ENCODE data around the gene PCAT7. TPM values are rescaled to one million over a fixed set of nuclear protein-coding genes. Genes with fewer than 3 reads are reported as not detected.
"Not testable (repeated sequence)": the region's sequence is repeated elsewhere in the genome, so short reads cannot be mapped to it uniquely, and the experiment has no call there.

Gene PCAT7
- polyA plus RNA-seq, 1 donor: 0.84 TPM

DNA sequence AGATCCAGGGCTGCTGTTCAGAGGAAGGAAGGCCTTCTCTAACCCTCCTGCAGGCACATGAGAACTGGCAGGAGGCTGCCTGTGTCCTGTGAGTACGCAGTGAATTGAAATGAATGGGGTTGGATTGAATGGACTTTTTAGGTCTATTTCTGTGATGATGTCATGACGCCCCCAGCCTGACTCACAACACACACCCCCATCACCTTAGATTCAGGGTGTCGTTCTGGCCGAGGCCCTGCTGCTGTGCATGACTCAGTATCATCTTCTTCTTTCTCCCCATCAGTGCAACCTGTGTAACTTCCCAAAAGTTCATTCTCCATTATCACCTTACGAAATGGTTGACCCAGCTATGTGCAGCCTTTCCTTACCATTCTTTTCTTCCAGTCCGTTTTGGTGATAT is 5.4 kb downstream of the PCAT7 start:
- H3K27me3 ChIP-seq (ENCODE audit: control insufficient read depth, insufficient read depth, low read length): no peaks in the 10 kb centered on the region

DNA sequence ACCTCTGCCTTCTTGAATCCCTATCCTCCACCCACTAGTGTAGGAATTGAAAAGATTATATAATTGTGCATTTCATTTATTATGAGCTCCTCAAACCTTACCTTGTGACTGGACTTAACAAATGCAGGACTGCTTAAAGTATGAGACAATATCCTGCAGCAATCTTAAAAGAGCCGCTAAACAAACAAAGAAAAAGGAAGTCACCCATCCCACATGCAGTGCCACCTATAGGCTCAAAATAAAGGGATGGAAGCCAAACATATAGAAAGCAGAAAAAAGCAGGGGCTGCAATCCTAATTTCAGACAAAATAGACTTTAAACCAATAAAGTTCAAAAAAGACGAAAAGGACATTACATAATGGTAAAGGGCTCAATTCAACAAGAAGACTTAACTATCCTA is 8.7 kb downstream of the PCAT7 start:
- Histone ChIP-seq H3K27me3 (ENCODE audit: control insufficient read depth, insufficient read depth, low read length) (no peaks in the 10 kb centered on the region), H3K27ac (ENCODE audit: low read length) (no peak overlapping the region), H3K36me3 (ENCODE audit: control insufficient read depth, insufficient read depth, low read length) (no peaks in the 10 kb centered on the region), H3K9me3 (ENCODE audit: control insufficient read depth, low read depth, low read length) (no peaks in the 10 kb centered on the region), H3K4me3 (ENCODE audit: low read length) (no peak overlapping the region), H3K4me1 (ENCODE audit: control insufficient read depth, insufficient read depth, low read length) (no peaks in the 10 kb centered on the region)
- DNase-seq: no peak
- WGBS (ENCODE audit: insufficient coverage, low lambda C conversion rate): 50% methylated on average over 1 of the region's 2 CpGs

More for the DNA sequence above, 5.4 kb downstream of the PCAT7 start:
- DNase-seq: no peak
- no peak overlapping the region for H3K27ac ChIP-seq (ENCODE audit: low read length)
- no peaks in the 10 kb centered on the region for H3K36me3 ChIP-seq (ENCODE audit: control insufficient read depth, insufficient read depth, low read length)
- H3K4me1 ChIP-seq (ENCODE audit: control insufficient read depth, insufficient read depth, low read length): no peaks in the 10 kb centered on the region
- H3K4me3 ChIP-seq (ENCODE audit: low read length): no peak overlapping the region
- WGBS (ENCODE audit: insufficient coverage, low lambda C conversion rate): 97% methylated on average over 5 of the region's 6 CpGs
- H3K9me3 ChIP-seq (ENCODE audit: control insufficient read depth, low read depth, low read length): no peaks in the 10 kb centered on the region

- H3K36me3 ChIP-seq (ENCODE audit: control insufficient read depth, insufficient read depth, low read length); H3K4me3 ChIP-seq (ENCODE audit: low read length); H3K9me3 ChIP-seq (ENCODE audit: control insufficient read depth, low read depth, low read length); H3K4me1 ChIP-seq (ENCODE audit: control insufficient read depth, insufficient read depth, low read length); H3K27ac ChIP-seq (ENCODE audit: low read length); DNase-seq; H3K27me3 ChIP-seq (ENCODE audit: control insufficient read depth, insufficient read depth, low read length): not testable (repeated sequence)
- no CpG with 5 or more reads among the region's 3 CpGs for WGBS (ENCODE audit: insufficient coverage, low lambda C conversion rate)
Observed at GRCh38 chr9:94564279-94564678, 9.4 kb downstream of the PCAT7 start.

DNA sequence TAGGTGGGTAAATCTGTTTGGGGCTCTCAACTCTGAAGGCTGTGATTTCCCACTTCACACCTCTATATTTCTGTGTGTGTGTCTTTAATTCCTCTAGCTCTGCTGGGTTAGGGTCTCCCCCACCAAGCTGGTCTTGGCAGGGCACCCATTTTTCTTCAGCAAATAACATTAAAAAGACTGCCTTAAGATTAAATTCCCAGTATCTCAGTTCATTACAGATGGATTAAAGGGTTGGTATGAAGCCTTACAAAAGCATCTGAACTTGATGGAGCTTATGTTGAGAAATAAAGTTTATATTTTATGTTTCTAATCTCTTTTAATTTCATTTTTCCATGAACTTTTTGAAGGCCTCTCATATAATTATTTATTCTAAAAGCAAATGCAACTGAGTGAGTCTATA is 11.7 kb downstream of the PCAT7 start:
- Histone ChIP-seq H3K9me3 (ENCODE audit: control insufficient read depth, low read depth, low read length) (no peaks in the 10 kb centered on the region), H3K4me3 (ENCODE audit: low read length) (no peak overlapping the region), H3K27me3 (ENCODE audit: control insufficient read depth, insufficient read depth, low read length) (no peaks in the 10 kb centered on the region), H3K4me1 (ENCODE audit: control insufficient read depth, insufficient read depth, low read length) (no peaks in the 10 kb centered on the region), H3K27ac (ENCODE audit: low read length) (no peak overlapping the region), H3K36me3 (ENCODE audit: control insufficient read depth, insufficient read depth, low read length) (no peaks in the 10 kb centered on the region)
- DNase-seq: no peak

- Histone ChIP-seq H3K36me3 (ENCODE audit: control insufficient read depth, insufficient read depth, low read length) (no peaks in the 10 kb centered on the region), H3K27me3 (ENCODE audit: control insufficient read depth, insufficient read depth, low read length) (no peaks in the 10 kb centered on the region), H3K4me1 (ENCODE audit: control insufficient read depth, insufficient read depth, low read length) (no peaks in the 10 kb centered on the region), H3K4me3 (ENCODE audit: low read length) (no peak overlapping the region), H3K9me3 (ENCODE audit: control insufficient read depth, low read depth, low read length) (no peaks in the 10 kb centered on the region), H3K27ac (ENCODE audit: low read length) (no peak overlapping the region)
- DNase-seq: no peak
- WGBS (ENCODE audit: insufficient coverage, low lambda C conversion rate): no CpG with 5 or more reads among the region's 2 CpGs
Observed at GRCh38 chr9:94567271-94567670, 12.4 kb downstream of the PCAT7 start.

DNA sequence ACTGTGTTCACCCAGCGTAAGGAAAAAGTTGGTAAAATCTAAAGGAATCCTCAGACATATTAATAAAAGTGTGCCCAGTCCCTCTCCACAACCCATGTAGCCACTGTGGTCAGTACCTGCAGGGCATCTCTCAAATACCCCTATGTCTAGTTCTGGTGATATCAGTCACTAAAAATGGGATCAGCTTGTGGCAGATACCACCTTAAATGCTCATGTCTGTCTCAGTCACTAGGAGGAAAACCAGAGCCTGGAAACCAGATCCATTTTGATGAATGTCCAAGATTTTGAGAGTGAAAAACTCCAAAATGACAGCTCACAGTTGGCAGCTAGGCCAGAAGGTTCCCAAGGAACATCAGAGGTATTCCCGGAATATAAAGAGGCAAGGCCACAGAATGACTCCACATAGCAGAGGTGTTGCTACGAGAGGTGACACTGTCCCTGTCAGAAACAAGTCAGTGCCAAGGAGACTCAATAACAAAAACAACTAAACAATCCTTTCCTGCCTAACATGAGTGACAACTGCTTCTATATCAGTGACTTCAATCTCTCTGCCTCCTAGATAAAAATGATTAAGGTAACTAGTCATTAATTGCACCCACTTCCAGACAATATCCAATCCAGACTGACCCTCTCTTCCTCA is 13.5 kb downstream of the PCAT7 start:
- no peak overlapping the region for H3K27ac ChIP-seq (ENCODE audit: low read length)
- no peak for DNase-seq
- no peaks in the 10 kb centered on the region for H3K36me3 ChIP-seq (ENCODE audit: control insufficient read depth, insufficient read depth, low read length)
- no peak overlapping the region for H3K4me3 ChIP-seq (ENCODE audit: low read length)
- no CpG with 5 or more reads among the region's 3 CpGs for WGBS (ENCODE audit: insufficient coverage, low lambda C conversion rate)
- no peaks in the 10 kb centered on the region for H3K27me3 ChIP-seq (ENCODE audit: control insufficient read depth, insufficient read depth, low read length)
- H3K4me1 ChIP-seq (ENCODE audit: control insufficient read depth, insufficient read depth, low read length): no peaks in the 10 kb centered on the region
- no peaks in the 10 kb centered on the region for H3K9me3 ChIP-seq (ENCODE audit: control insufficient read depth, low read depth, low read length)

DNA sequence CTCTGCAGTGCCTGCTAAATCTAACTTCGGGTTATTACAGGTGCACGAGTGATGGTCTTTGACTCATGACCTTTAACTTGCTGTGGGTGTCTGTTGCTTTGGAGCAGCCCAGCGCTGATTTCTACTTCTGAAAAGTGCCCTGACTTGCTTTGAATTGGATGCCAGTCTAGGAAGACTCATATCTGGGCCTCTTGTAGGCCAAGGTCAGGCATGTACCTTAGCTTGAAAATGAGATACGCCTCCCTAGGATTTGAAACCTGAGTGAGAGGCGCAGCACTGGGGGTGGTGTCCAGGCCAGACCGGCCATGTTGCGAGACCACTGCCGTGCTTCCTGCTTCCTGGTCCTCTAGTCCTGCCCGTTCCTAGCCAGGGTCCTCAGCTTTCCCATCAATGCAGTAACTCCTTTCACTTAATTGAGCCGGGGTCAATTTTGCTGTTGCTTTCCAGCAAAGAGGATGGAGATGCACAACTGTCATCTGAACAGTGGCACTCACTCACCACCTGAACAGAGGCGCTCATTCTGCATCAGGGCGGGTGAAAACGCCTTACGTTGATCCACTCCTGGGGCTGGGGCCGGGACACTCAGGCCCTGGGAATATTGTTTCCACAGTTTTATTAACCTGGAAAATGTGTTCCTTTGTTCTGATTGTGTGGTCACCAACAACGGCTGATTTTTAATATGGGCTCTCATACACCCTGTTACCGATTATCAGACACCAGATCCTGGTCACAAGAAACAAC is 14.3 kb downstream of the PCAT7 start:
- Histone ChIP-seq H3K9me3 (ENCODE audit: control insufficient read depth, low read depth, low read length) (no peaks in the 10 kb centered on the region), H3K27me3 (ENCODE audit: control insufficient read depth, insufficient read depth, low read length) (no peaks in the 10 kb centered on the region), H3K4me3 (ENCODE audit: low read length) (no peak overlapping the region), H3K27ac (ENCODE audit: low read length) (no peak overlapping the region), H3K36me3 (ENCODE audit: control insufficient read depth, insufficient read depth, low read length) (no peaks in the 10 kb centered on the region), H3K4me1 (ENCODE audit: control insufficient read depth, insufficient read depth, low read length) (no peaks in the 10 kb centered on the region)
- DNase-seq: no peak
- WGBS (ENCODE audit: insufficient coverage, low lambda C conversion rate): no CpG with 5 or more reads among the region's 17 CpGs

- no peak overlapping the region for H3K27ac ChIP-seq (ENCODE audit: low read length)
- no peak for DNase-seq
- WGBS (ENCODE audit: insufficient coverage, low lambda C conversion rate): no CpG with 5 or more reads among the region's 2 CpGs
Observed at GRCh38 chr9:94576131-94576530, 21.2 kb downstream of the PCAT7 start.

DNA sequence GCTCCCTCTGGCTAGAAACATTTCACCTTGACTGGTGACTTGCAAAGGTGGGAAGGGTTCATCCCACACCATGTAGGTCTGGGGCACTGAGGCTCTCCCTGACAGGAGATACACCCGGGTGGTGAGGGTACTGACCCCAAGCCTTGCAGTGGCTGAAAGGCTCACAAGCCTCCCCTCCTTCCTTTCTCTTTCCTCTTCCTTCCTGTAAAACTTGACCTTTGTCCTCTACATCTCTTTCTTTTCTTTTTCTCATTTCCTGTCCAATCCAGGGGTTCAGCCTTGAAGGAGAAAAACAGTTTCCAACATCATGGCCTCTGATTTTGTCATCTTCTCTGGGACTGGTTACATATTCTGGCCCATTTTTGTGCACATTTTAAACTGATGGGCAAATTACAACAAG is 22.2 kb downstream of the PCAT7 start:
- no CpG with 5 or more reads among the region's 1 CpG for WGBS (ENCODE audit: insufficient coverage, low lambda C conversion rate)
- DNase-seq: peak in 1 of 2 donors; percentile 48
- peaks cover 5% of the 10 kb centered on the region for H3K4me1 ChIP-seq (ENCODE audit: control insufficient read depth, insufficient read depth, low read length)

More at GRCh38 chr9:94576131-94576530, 21.2 kb downstream of the PCAT7 start:
- no peaks in the 10 kb centered on the region for H3K9me3 ChIP-seq (ENCODE audit: control insufficient read depth, low read depth, low read length)
- H3K4me1 ChIP-seq (ENCODE audit: control insufficient read depth, insufficient read depth, low read length): peaks cover 5% of the 10 kb centered on the region
- no peak overlapping the region for H3K4me3 ChIP-seq (ENCODE audit: low read length)
- no peaks in the 10 kb centered on the region for H3K36me3 ChIP-seq (ENCODE audit: control insufficient read depth, insufficient read depth, low read length)
- H3K27me3 ChIP-seq (ENCODE audit: control insufficient read depth, insufficient read depth, low read length): no peaks in the 10 kb centered on the region

DNA sequence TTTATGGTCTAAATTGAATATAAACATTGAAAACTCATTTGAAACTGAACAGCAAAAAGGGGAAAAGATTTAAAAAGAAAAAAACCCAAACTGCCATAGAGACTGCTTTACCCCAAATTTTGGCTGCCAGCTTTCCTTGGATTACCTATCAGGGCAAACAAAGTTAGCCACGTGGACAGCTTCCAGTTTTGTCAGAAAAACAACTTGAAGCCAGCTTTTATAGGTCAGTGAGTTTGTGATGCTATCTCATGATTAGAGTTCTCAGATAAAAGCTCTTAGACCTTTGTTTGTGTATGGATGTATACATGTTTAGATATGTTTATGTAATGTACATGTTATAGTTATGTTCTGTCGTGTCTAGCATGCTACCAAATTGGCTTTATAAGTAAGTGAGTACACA is 22.7 kb downstream of the PCAT7 start:
- H3K27ac ChIP-seq (ENCODE audit: low read length): no peak overlapping the region
- H3K4me3 ChIP-seq (ENCODE audit: low read length): no peak overlapping the region
- no peaks in the 10 kb centered on the region for H3K27me3 ChIP-seq (ENCODE audit: control insufficient read depth, insufficient read depth, low read length)
- no peak for DNase-seq
- H3K36me3 ChIP-seq (ENCODE audit: control insufficient read depth, insufficient read depth, low read length): no peaks in the 10 kb centered on the region
- no peaks in the 10 kb centered on the region for H3K9me3 ChIP-seq (ENCODE audit: control insufficient read depth, low read depth, low read length)
- H3K4me1 ChIP-seq (ENCODE audit: control insufficient read depth, insufficient read depth, low read length): peaks cover 5% of the 10 kb centered on the region
- 60% methylated on average over 2 of the region's 2 CpGs for WGBS (ENCODE audit: insufficient coverage, low lambda C conversion rate)

More for the DNA sequence above, 22.2 kb downstream of the PCAT7 start:
- Histone ChIP-seq H3K27ac (ENCODE audit: low read length) (no peak overlapping the region), H3K9me3 (ENCODE audit: control insufficient read depth, low read depth, low read length) (no peaks in the 10 kb centered on the region), H3K36me3 (ENCODE audit: control insufficient read depth, insufficient read depth, low read length) (no peaks in the 10 kb centered on the region), H3K27me3 (ENCODE audit: control insufficient read depth, insufficient read depth, low read length) (no peaks in the 10 kb centered on the region), H3K4me3 (ENCODE audit: low read length) (no peak overlapping the region)

GRCh38 chr9:94581728-94582127 is 26.8 kb downstream of the PCAT7 start:
- no peak for DNase-seq
- H3K27me3 ChIP-seq (ENCODE audit: control insufficient read depth, insufficient read depth, low read length): no peaks in the 10 kb centered on the region
- no peaks in the 10 kb centered on the region for H3K36me3 ChIP-seq (ENCODE audit: control insufficient read depth, insufficient read depth, low read length)
- 100% methylated on average over 1 of the region's 5 CpGs for WGBS (ENCODE audit: insufficient coverage, low lambda C conversion rate)
- H3K9me3 ChIP-seq (ENCODE audit: control insufficient read depth, low read depth, low read length): no peaks in the 10 kb centered on the region
- H3K4me1 ChIP-seq (ENCODE audit: control insufficient read depth, insufficient read depth, low read length): peaks cover 5% of the 10 kb centered on the region
- no peak overlapping the region for H3K4me3 ChIP-seq (ENCODE audit: low read length)
- no peak overlapping the region for H3K27ac ChIP-seq (ENCODE audit: low read length)

Measured in large intestine (tissue), 3 donors.